Activated CD8-positive, alpha-beta memory T cell treated with anti-CD3 and anti-CD28 coated beads, Interleukin-2, amount 50 U/mL, for 48 hours (primary cell): ENCODE results near the gene PGK1.
A peak's percentile ranks its signal among the peaks of the same experiment; 100 is the strongest.
"Not testable (repeated sequence)": the region's sequence is repeated elsewhere in the genome, so short reads cannot be mapped to it uniquely, and the experiment has no call there.

Experiments
- DNase-seq: peaks from one replicate; pipeline ENCODE4 v3.0.0-alpha.2; 2020

The PGK1 gene

DNA sequence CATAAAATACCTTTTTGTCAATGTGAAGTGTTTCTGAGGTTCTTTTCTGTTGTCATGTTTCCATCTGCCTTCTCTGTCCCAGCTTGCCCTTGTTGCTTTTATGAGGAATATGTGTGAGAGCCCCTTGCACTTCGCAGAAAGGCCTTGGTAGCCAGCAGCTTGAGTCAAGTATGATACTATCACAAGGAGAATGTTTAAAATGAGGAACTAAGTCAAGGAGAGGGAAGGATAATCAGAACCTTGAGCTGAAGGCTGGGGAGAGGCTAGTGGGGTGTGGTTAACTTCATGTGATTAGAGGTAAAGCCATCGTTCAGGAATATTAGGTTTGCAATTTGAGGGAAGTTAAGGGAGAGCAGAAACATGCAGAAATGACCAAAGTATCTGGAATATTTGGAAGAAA lies 12.7 kb downstream of the PGK1 start:
- DNase-seq: no peak

DNA sequence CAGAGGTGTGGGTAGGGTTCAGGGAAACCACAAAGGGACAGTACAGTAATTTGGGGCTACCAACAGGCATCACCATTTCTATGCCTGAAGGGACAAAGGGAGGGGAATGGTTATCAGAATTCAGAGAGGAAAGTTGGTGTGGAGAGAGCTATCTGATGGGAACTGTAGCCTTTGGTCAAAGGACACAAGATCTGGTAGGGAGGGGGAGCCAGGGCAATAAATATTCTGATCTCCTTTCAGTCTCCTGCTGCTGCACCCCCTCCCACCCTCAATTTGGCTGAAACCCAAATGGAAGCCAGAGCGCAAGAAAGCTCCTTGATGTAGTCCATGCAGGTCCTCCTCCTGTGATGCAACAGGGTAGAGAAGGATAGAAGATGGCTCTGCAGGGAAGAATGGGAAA lies 14.6 kb downstream of the PGK1 start:
- DNase-seq: no peak

- DNase-seq: no peak
Observed at GRCh38 chrX:78119521-78120227, 15.6 kb downstream of the PGK1 start.

DNA sequence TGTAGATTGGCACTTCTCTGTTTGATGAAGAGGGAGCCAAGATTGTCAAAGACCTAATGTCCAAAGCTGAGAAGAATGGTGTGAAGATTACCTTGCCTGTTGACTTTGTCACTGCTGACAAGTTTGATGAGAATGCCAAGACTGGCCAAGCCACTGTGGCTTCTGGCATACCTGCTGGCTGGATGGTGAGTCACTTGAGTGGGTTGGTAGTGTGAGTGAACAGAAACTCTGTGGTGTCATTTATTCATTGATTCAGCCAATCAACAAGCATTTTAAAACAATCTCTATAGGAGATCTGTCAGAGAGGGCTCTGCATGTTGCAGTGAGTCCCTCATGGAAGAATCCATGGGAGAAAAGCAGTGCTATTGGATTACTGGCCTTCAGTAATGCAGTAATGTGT lies 19.1 kb downstream of the PGK1 start:
- DNase-seq: no peak

GRCh38 chrX:78124307-78124706 lies 20.3 kb downstream of the PGK1 start:
- no peak for DNase-seq

- no peak for DNase-seq
Observed at GRCh38 chrX:78125148-78125547, 21.1 kb downstream of the PGK1 start.

- DNase-seq: not testable (repeated sequence)
Observed at GRCh38 chrX:78125781-78126180, 21.7 kb downstream of the PGK1 start.

- no peak for DNase-seq
Observed at GRCh38 chrX:78129714-78130113, 25.7 kb downstream of the PGK1 start.

GRCh38 chrX:78130396-78130795 lies 26.3 kb downstream of the PGK1 start:
- no peak for DNase-seq

DNA sequence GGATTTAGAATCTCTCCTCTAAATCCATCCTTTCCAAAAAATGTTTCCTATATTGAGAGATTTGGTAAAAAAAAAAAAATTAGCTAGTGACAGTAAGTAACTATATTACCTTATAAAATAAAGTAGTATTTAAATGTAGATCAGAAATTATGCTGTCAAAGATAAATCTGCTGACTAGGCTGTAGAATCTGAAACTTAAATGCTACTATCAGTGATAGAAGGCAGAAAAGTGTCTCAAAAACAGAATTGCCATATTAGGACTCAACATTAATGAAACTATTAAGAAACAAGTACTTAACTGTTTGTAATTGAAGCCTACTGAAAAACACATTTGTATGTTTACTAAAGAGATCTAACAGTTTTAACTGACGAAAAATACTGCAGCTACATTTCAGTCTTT lies 27.1 kb downstream of the PGK1 start:
- DNase-seq: no peak

- no peak for DNase-seq
Observed at GRCh38 chrX:78133238-78133960, 29.4 kb downstream of the PGK1 start.

GRCh38 chrX:78139160-78140123 lies 35.4 kb downstream of the PGK1 start, which contains the start of gene TAF9B:
TAF9B (minus strand) TSS chrX:78139650; CDS start chrX:78139611, 39 bp downstream.
- peak; percentile 85 for DNase-seq

DNA sequence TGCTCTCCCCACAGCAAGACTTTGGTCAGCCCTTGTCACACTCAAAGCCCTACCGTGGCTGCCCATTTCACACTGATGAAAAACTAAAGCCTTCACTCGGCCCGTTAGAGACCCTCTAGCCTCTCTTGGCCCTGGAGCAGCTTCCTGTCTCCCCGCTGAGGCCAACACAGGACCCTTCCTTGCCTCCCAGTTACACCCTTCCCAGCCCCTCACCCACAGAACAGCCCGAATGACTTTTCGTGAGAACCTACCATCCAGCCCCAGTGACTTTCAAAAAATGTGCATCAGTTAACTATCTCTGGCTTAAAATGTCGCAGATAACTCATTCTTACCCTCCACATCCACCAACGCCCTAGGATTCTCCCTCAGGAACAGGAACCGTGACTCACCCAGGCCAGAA lies 36.2 kb downstream of the PGK1 start:
- no peak for DNase-seq

- not testable (repeated sequence) for DNase-seq
Observed at GRCh38 chrX:78147002-78147540, 43.0 kb downstream of the PGK1 start.

DNA sequence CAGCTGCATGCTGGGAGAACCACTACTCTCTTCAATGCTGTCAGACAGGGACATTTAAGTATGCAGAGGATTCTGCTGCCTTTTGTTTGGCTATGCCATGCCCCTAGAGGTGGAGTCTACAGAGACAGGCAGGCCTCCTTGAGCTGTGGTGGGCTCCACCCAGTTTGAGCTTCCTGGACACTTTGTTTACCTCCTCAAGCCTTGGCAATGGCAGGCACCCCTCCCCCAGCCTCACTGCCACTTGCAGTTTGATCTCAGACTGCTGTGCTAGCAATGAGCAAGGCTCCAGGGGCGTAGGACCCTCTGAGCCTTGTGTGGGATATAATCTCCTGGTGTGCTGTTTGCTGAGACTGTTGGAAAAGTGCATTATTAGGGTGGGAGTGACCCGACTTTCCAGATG lies 53.3 kb downstream of the PGK1 start:
- not testable (repeated sequence) for DNase-seq

DNA sequence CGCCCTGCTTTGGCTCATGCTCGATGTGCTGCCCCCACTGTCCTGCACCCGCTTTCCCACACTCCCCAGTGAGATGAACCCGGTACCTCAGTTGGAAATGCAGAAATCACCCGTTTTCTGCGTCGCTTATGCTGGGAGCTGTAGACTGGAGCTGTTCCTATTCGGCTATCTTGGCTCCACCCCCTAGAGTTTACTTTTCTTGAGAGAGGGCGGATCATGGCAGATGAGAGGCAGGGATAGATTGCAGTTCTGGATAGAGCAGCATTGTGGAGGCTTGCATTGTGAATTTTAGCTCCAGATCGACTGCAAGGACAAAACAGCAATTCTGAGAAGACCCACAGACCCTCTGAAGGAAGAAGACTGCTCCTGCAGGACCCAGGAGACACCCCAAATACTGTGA lies 53.8 kb downstream of the PGK1 start:
- DNase-seq: not testable (repeated sequence)

GRCh38 chrX:78160711-78161110 lies 56.7 kb downstream of the PGK1 start:
- not testable (repeated sequence) for DNase-seq

- DNase-seq: not testable (repeated sequence)
Observed at GRCh38 chrX:78163175-78163574, 59.1 kb downstream of the PGK1 start.

DNA sequence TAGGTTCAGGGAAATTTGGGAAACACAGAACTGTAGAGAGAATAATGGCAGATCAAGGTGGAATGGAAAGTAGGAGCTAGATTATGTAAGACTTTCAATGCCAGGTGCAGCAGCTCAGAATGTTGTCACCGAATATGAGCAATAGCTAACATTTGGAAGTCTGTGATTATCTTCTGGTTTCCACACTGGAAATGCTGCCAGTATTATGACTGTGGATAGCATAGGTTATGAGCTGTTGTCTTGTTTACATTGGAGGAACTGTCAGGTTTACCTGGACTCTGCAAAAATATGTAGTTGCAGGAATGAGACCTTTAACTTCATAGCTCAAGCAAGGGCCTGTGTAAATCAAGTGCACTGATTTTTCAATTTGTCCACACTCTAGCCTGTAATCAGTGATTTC lies 61.4 kb downstream of the PGK1 start:
- no peak for DNase-seq

- no peak for DNase-seq
Observed at GRCh38 chrX:78168065-78168464, 64.0 kb downstream of the PGK1 start.
